Activated CD4-positive, alpha-beta T cell treated with anti-CD3 and anti-CD28 coated beads, Interleukin-10, Interleukin-2, amounts not matched to agents 100 ng/mL and 50 ng/mL, durations not matched to agents 16 hours and 8 hours (primary cell): ENCODE data around the gene SKA1.

Source experiments
- DNase-seq: peaks from one replicate; pipeline ENCODE4 v3.0.0-alpha.2; 2020

The SKA1 gene, protein sequence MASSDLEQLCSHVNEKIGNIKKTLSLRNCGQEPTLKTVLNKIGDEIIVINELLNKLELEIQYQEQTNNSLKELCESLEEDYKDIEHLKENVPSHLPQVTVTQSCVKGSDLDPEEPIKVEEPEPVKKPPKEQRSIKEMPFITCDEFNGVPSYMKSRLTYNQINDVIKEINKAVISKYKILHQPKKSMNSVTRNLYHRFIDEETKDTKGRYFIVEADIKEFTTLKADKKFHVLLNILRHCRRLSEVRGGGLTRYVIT

DNA sequence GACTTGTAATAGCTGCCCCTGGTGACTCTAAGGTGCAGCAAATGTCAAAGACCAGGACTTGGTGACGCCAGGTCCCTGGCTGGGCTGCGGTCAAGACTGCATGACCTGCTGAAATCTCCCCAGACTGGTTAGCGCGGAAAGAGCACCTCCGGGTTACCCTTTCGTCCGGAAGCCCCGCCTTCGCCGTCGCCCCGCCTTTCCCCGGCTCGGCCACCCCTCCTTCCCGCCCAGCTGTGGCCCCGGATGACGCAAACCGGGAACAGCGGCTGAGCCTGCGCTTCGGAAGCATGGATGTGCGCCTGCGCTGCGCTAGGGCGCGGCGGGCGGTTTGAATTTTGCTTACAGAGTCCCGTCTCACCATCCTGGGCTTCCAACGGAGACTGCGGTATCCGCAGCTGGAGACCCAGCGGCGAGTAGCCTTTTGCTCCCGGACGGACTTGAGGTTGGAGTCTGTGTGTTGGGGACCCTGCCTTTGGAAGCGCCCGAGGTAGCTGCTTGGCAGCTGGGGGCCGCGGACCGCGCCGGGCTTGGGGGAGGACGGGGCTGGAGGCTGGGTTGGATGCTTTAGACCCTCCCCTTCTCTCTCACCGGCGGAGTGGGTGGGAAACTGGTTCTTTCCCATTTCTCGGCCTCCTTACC is at the start of gene SKA1:
Gene SKA1 (plus strand): TSS at position 294 of the 639 bp plus-strand sequence. CDS start 785 bp downstream, outside the sequence.
- peak; percentile 95 for DNase-seq

DNA sequence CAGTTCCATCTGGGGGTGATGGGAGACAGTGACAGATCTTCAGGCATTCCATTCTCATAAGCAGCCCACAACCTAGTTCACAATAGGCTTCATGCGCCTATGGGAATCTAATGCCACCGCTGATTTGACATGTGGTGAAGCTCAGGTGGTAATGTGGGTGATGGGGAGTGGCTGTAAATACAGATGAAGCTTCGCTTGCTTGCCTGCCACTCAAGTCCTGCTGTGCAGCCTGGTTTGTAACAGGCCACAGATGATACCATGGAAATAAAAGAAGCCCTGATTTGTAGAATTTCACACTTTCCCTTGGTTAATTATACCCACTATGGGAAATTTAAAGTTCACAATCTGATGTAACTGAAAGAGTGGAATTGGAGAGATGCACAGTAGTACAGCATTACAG is 46.9 kb upstream of the SKA1 start:
- DNase-seq: no peak

DNA sequence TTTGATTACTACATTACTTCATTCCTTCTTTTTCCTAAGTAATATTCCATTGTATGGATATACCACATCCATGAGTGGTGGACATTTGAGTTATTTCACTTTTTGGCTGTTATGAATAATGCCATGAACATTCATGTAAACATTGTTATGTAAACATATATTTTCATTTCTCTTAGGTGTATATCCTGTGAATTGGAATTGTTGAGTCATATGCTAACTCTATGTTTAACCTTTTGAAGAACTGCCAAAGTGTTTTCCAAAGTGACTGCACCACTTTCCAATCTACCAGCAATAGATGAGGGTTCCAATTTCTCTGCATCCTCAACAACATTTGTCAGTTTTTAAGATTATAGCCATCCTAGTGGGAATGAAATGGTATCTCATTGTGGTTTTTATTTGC is 44.7 kb upstream of the SKA1 start:
- no peak for DNase-seq

DNA sequence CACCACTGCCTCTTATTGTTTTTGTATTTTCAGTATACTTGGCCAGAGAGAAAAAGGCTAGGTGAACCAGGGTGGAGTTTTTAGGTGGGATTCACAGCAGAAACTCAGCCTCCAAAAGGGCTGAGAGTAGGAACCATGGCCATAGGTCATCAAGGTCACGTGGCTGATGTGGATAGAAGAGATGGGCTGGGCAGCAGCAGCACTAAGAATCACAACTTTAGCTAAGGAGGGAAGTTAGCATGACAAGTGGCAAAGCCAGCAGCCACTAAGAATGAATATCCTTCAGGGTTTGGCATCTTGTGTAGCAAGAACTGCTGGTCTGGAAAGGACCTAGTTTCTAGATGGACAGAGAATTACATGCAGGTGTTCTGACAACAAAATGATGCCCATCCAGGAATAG is 43.2 kb upstream of the SKA1 start:
- no peak for DNase-seq

DNA sequence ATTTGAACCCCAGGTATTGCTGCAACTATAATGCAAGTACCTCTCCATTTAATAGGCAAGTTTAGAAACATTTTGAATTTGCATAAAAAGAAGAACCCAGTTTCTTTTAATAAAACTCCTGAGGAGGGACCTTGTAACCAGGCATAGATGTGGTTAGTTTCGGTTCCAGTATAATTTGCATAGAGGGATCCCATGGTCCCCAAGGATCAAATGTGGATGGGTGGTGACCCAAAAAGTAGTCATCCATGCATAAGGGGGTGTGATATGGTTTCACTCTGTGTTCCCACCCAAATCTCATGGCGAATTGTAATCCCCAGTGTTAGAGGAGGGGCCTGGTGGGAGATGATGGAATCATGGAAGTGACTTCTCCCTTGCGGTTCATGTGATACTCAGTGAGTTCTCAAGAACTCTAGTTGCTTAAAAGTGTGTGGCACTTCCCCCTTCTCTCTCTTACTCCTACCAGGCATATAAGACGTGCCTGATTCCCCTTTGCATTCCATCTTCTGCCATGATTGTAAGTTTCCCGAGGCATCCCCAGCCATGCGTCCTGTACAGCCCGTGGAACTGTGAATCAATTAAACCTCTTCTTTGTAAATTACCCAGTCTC is 40.2 kb upstream of the SKA1 start:
- no peak for DNase-seq

DNA sequence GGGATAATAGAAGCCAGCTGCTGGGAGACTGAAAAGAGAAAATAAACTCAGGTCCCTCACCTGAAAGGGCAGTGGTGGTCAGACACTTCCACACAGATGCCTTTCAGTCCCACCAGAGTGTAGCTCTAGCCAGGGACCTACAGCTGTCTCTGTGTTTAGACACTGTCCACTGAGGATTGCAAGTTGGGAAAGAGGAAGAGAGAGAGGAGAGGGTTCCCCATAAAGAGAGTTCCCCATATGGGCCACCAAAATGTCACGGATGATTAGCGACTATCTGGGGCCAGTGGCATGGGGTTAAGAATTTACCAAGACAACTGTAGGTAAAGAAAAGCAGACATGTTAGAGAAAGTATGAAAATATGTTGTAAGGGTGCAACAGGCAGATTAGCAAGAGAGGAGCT is 36.7 kb upstream of the SKA1 start:
- DNase-seq: no peak

DNA sequence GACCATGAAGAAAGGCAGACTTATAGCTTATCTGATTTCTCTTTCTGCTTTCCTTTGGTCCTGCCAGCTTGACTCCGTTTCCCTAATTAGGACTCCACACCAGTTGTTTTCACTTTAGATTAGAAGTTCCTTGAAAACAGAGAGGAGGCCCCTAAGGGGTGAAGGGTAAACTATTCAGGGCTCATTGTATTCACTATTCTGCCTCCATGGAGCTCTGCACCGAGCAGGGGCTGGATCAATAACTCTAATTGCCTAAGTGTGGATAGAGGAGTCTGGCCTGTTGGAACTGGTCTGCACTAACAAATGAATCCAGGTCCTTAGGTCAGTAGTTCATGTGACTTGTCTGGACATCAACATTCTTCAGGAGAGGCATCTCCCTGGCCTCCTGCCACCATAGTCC is 36.1 kb upstream of the SKA1 start:
- DNase-seq: no peak

DNA sequence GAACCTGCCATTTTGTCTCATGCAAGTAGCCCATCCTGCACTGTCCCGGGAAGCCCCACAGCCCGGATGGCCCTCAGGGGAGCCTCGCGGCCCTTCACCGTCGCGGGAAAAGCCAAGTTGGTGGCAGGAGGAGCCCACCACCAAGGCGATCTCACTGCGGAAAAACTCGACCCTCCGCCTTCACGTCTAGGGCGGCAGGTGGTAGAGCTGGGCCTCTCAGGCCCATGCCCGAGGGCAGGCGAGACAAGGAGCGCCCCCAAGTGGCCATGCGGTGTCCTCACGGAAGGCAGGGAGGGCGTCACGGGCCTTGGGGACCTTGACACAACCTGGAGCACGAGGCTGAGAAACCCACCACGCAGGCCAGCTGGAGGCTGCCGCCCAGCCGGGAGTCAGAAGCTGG is 34.8 kb upstream of the SKA1 start:
- DNase-seq: no peak

DNA sequence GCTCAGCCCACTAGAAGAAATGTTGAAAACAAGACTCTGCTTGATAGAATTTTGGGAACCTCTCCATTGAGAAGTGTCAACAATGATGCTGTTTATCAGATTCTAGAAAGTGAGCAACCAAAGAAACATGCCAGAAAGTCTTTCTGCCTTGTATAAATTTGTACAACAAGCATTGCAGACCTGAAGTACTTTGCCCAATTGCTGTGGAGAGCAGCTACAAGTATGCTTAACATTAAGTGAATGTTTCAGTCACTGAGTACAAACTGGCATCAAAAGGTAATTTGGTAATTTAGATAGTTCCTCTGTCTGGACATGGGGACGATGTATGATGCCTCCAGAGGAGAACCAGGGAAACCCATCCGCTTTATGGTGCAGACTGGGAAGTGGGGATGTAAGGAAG is 33.4 kb upstream of the SKA1 start:
- DNase-seq: no peak

DNA sequence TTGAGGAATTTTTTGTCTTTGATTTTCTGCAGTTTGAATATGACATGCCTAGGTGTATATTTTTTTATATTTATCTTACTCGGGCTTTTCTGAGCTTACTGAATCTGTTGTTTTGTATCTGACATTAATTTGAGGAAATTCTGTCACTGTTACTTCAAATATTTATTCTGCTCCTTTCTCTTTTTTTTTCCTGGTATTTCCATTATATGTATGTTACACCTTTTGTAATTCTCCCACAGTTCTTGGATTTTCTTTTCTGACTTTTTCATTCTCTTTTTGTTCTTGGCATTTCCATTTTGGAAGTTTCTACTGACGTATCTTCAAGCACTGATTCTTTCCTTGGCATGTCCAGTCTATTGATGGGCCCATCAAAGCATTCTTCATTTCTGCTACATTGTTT is 24.1 kb upstream of the SKA1 start:
- no peak for DNase-seq

DNA sequence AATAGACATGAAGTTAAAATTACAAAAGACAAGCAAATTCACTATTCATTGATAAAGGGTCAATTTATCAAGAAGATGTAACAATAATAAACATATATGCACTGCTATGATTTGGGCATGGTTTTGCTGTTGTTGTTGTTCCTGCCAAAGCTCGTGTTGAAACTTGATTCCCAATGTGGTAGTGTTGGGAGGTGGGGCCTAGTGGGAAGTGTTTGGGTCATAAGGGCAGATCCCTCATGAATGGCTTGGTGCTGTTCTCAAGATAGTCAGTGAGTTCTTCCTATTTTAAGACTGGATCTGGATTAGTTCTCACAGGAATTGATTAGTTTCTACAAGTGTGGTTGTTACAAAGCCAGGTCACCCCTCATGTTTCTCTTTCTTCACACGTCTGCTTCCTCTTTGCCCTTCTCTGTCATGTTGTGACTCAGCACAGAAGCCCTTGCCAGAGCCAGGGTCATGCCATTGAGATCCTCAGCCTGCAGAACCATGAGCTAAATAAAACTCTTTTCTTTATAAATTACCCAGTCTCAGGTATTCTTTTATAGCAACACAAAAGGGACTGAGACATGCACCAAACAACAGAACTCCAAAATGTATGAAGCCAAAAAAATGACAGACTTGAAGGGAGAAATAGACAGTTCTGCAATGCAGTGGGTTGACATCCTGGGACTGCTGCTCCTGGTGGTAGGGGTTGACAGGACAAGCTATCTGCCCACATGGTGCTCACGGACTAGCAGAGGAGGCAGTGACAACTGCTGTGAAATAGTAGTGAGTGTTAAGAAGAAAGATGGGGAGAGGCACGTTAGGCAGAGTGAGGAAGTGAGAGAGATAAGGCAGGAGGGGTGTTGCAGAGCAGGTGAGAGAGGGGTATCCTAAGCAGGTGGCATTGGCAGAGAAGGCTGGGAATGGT is 18.6 kb upstream of the SKA1 start:
- peak; percentile 66 for DNase-seq

DNA sequence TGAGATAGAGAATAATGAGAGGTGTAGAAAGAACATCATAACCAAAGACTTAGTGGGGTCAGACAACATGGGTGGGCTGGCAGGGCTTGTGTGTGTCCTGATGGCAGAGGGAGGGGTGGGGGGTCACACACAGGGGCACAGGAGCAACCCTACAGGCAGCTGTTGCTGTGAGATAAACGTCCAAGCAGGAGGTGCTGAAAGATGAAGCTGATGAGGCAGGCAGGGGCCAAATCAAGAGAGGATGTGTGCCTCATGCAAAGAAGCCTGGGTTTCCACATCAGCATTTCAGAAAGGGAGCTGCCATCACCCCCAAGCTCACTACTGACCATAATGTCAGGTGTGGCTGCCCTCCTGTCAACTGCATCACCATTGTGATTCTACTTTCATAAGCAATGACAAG is 16.0 kb upstream of the SKA1 start:
- no peak for DNase-seq

DNA sequence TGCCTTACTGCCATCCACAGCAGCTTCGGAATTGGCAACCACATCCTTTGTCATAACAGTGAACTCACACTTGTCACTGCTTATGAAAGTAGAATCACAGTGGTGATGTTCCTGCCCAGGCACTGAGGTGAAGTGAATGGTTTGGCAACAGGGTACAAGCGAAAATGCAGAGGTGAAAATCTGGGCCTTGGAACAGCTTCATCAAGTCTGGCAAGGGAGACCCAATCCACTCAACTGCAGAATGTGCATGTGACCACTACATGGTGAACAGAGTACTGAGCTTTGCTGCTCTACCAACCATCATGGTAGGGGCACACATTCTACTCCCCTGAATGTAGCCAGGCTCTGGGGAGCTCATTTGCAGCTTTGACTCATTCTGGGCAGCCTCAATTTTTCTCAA is 15.0 kb upstream of the SKA1 start:
- no peak for DNase-seq

DNA sequence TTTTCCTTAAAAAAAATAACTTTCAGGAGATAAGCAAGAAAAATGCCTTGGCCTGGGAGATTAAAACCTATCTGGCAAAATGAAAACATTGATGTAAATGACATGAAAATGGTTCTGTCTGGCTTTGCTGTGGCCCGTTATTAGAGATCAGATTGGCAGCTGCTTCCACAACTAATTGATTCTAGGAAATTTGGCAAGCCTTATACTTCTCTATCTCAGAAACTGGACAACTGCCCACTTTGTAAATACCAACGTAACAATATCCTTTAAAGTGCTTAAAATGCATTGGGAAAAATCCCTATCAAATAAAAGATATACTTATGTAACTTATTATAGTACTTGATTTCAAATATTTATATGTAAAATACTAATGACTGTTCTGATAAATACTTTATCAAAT is 14.2 kb upstream of the SKA1 start:
- DNase-seq: no peak

DNA sequence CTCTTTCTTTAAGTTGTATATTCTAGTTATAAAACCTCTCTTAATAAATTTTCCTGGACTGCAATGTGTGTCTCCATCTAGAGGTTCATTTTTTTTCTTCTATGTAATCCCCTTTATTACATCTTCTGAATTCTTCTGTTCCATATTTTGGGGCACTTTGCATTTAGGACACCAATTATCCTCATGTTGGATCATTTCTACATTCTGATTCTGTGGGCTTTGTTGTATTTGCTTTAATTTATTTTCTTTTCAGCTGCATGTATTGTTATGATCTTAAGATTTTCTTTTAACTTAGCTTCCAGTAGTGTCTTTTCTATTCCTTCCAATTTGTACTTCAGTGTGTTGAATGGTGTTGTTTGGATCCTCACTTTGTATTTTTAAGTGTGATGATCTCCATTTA is 5.2 kb upstream of the SKA1 start:
- DNase-seq: no peak

DNA sequence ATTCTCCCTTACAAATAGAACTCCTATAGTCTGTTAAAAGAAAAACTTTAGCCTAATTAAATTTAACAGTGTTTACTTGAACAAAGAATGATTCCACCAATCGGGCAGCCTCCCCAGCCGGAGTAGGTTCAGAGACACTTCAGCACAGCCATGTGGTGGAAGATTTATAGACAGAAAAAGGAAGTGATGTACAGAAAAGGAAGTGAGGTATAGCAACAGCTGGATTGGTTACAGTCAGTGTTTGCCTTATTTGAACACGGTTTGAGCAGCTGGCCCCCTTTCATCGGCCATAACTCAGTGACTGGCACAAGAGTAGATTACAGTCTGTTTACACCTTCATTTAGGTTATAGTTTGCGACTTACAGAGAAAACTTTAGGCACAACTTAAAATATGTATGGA is 2.1 kb upstream of the SKA1 start:
- DNase-seq: no peak

DNA sequence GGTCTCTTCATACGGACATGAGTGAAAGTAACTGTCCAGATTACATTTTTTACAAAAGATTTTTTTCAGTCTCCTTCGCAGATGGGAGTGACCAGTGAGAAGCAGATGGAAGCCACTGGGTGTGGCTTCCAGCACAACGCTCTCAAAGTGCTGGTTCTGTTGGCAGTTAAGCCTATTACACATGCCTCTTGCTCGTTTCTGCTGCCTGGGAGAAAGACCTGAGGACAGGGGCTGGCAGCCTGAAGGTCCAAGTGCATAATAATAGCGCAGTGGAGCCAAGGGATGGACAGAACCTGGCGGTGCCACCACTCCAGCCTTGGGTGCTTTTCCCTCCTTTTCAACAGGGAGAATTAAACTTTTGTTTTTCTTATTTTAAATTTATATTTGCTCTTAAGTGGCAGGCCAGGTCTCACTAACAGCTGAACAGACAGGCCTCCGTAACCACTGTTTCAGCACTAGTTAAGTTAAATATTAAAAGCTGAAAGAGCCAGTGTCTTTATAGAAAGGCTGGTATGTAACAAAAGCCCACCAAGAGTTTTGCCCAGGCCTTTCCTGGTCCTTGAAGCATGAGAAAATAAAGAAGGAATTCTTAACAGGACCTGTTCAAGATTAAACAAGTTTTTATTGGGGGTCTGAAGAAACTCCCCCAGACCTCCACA is 1.2 kb upstream of the SKA1 start:
- no peak for DNase-seq

DNA sequence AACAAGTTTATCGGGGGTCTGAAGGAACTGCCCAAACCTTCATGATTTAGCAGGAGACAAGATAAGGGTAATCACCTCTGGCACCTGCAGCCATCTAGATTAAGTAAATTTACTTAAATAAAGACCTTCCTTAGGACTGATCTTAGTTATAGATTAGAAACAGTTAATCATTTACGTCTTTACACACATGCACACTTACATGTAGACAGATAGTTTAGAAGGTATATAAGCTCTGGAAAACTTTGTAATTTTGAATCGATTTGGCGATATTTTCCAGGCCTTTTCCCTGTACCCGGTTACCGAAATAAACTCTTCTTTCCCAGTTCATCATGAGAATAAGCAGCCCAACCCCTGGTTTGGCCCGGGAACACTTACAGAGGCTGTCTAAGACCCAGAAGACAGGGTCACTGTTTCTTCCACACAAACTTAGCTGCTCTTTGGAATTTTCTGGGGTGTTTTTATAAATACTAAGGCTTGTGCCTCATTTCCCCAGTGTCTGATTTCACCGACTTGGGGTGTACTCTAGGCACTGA is 560 bp upstream of the SKA1 start:
- no peak for DNase-seq

DNA sequence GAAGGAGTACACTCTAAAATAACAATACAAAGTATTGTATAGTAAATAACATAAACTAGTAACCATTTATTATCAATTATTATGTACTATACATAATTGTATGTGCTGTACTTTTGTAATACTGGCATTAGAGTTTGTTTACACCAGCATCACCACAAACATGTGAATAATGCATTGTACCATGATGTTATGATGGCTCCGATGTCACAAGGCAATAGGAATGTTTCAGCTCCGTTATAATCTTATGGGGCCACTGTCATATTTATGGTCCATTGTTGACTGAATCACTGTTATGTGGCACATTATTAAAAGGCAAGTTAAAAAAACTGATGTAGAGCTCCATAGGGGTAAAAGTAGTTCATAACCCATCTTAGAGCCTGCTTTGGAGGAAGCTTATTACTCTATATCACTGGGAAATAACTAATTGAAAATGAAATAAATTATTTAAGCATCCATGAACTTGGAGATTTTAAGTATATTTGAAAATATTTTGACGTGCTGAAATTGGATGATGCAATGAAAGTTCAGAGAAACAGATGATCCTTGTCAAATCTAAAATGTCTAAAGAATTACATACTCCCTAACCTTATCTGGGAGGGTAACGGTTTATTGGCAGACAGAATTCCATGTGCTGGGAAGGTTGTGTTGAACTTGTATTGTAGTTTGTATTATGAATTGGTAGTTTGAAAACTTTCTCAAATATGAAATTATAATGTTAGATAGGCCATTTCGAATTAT is 2.4 kb downstream of the SKA1 start:
- no peak for DNase-seq

DNA sequence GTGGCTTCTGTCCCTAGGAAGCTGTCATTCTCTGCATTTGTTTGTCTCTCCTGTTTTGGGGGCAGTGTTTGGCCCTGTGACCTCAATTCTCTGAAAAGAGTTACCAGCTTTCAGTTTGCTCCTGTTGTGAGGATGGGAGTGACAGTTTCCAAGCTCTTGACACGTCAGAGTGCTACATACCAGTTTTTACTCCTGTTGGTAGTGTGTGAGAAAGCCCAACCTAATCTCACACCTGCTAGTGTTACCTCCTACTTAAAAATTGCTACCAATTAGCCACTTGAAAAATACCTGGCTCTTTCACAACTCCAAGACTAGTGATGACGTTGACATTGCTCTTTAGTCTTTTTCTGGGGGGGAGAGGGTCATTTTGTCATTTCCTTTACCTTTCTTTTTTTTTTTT is 14.1 kb downstream of the SKA1 start:
- no peak for DNase-seq

DNA sequence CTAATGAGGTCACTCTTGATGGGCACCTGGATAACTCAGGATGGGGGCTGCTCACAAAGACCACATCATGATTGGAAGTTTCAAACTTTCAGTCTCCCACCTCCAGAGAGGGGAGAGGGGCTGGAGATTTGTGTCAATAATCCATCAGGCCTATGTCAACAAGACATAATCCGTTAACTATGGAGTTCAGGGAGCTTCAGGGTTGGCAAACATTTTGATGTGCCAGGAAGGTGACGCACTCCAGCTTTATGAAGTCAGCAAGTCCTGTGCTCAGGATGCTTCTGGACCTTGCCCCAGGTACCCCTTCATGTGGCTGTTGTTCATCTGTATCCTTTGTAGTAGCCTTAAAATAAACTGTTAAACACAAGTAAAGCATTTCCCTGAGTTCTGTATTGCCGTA is 19.0 kb downstream of the SKA1 start:
- DNase-seq: no peak

DNA sequence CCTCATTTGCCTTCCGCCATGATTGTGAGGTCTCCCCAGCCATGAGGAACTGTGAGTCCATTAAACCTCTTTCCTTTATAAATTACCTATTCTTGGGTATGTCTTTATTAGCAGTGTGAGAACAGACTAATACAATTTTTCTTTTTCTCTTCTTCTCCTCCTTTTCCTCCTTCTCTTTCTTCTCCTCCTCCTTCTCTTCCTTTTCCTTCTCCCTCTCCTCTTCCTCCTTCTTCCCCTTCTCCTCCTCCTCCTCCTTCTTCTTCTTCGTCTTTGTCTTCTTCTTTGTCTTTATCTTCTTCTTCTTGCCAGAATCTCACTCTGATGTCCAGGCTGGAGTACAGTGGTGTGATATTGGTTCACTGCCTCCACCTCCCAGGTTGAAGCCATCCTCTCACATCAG is 20.2 kb downstream of the SKA1 start:
- no peak for DNase-seq
